Caco-2 (cell line): ENCODE measurements around the gene RAB6C. TPM values are rescaled to one million over a fixed set of nuclear protein-coding genes. Genes with fewer than 3 reads are reported as not detected.
"Not testable (repeated sequence)": the region's sequence is repeated elsewhere in the genome, so short reads cannot be mapped to it uniquely, and the experiment has no call there.

ENCODE experiments used
- Bru-seq: library from RNA; stranded (reverse); fragments of 400-500 nt; gene quantifications from one replicate; lab custom pipeline; 2021; lab: Mats Ljungman, UMichigan
- BruChase-seq, 2 experiments: library from RNA; stranded (reverse); fragments of 400-500 nt; gene quantifications; one replicate each; lab custom pipeline; 2021; lab: Mats Ljungman, UMichigan
- BruUV-seq: library from RNA; stranded (reverse); fragments of 400-500 nt; replicated peaks from 2 replicates; lab custom pipeline; 2021; lab: Mats Ljungman, UMichigan
- CTCF ChIA-PET: fragments of 300-600 bp; sonication (Branson Sonifier 250); formaldehyde crosslinking; loops from one replicate; lab custom pipeline; 2022; ENCODE audit warnings: antibody characterized with exemption; lab: Charles Lee
- POLR2A ChIA-PET: fragments of 300-600 bp; sonication (Branson Sonifier 250); formaldehyde crosslinking; loops from one replicate; lab custom pipeline; 2022; ENCODE audit warnings: antibody characterized with exemption; lab: Charles Lee
- DNase-seq, 2 experiments: peaks; one replicate each; pipeline versions ENCODE4 v3.0.0 to v3.0.0-alpha.2; 2020 to 2022
- H3K27me3 ChIP-seq: replicated peaks from 2 replicates; pipeline ENCODE4 v1.6.0; 2011; ENCODE audit warnings: low read length; ENCODE audit not compliant: control insufficient read depth, insufficient read depth
- H3K36me3 ChIP-seq: 2 replicates; pipeline ENCODE4 v1.5.1; 2011; ENCODE audit warnings: low read length; ENCODE audit not compliant: control insufficient read depth, insufficient read depth
- H3K4me1 ChIP-seq: fragments of 250-450 bp; sonication (Bioruptor Pico); 2 replicates; pipeline ENCODE4 v1.5.1; 2020; ENCODE audit warnings: mild to moderate bottlenecking
- H3K4me3 ChIP-seq: 2 replicates; pipeline ENCODE4 v1.5.1; 2011; ENCODE audit warnings: low read depth, mild to moderate bottlenecking, control low read depth, low read length
- H3K9me3 ChIP-seq: fragments of 250-450 bp; sonication (Bioruptor Pico); 2 replicates; pipeline ENCODE4 v1.5.1; 2020; ENCODE audit warnings: mild to moderate bottlenecking, moderate library complexity
- H3K27ac Mint-ChIP-seq: one replicate; pipeline ENCODE4 v1.8.0; 2022; ENCODE audit warnings: mixed read lengths; ENCODE audit not compliant: unreplicated experiment
- H3K27me3 Mint-ChIP-seq: one replicate; pipeline ENCODE4 v1.8.0; 2022; ENCODE audit warnings: mixed read lengths; ENCODE audit not compliant: insufficient read depth, unreplicated experiment
- H3K36me3 Mint-ChIP-seq: one replicate; pipeline ENCODE4 v1.8.0; 2022; ENCODE audit warnings: mild to moderate bottlenecking, mixed read lengths; ENCODE audit not compliant: insufficient read depth, unreplicated experiment
- H3K4me1 Mint-ChIP-seq: one replicate; pipeline ENCODE4 v1.8.0; 2022; ENCODE audit warnings: low read depth, mixed read lengths; ENCODE audit not compliant: unreplicated experiment
- H3K4me3 Mint-ChIP-seq: one replicate; pipeline ENCODE4 v1.8.0; 2022; ENCODE audit warnings: mild to moderate bottlenecking, moderate library complexity, mixed read lengths; ENCODE audit not compliant: unreplicated experiment
- H3K9me3 Mint-ChIP-seq: one replicate; pipeline ENCODE4 v1.8.0; 2022; ENCODE audit warnings: mixed read lengths; ENCODE audit not compliant: unreplicated experiment
- CTCF ChIP-seq, 2 experiments: fragments of 200-600 bp in 1 of 2; IDR thresholded peaks; 1 replicate in 1 of 2; 2 replicates in 1 of 2; pipeline versions ENCODE4 v1.5.1 to v1.8.0; 2011 to 2022; ENCODE audit warnings: antibody characterized with exemption in 1 of 2, control low read depth in 1 of 2, inconsistent platforms in 1 of 2, low read depth in 1 of 2, low read length in 1 of 2, mild to moderate bottlenecking in 1 of 2, moderate library complexity in 1 of 2; ENCODE audit not compliant: insufficient read depth in 1 of 2, severe bottlenecking in 1 of 2, unreplicated experiment in 1 of 2
- intact Hi-C: fragments of 100-400 bp; cut with micrococcal nuclease; formaldehyde crosslinking; loops from one replicate; pipeline ENCODE4 v1.10.0; 2022; ENCODE audit not compliant: unreplicated experiment
- long read RNA-seq: library from polyadenylated mRNA; stranded (forward); transcript quantifications from one replicate; pipeline ENCODE4 v2.0.0, GENCODE V29; 2022
- total RNA-seq: library from RNA; stranded (reverse); gene quantifications from 2 replicates; pipeline ENCODE4 v1.2.3, GENCODE V29; 2022

The RAB6C gene
- total RNA-seq (not detected in 2 replicates), Bru-seq, nascent RNA (percentile 14 among the genes with signal in this experiment), BruChase-seq, experiment 1, labeled RNA remaining after a 2-hour chase (not detected), BruChase-seq, experiment 2, labeled RNA remaining after a 6-hour chase (not detected)
- long read RNA-seq = 0 reads

- H3K27ac Mint-ChIP-seq, H3K9me3 Mint-ChIP-seq, H3K36me3 Mint-ChIP-seq, CTCF ChIA-PET, H3K27me3 ChIP-seq, BruUV-seq, H3K9me3 ChIP-seq, POLR2A ChIA-PET, H3K36me3 ChIP-seq, H3K4me1 Mint-ChIP-seq, H3K4me1 ChIP-seq, intact Hi-C loops: not testable (repeated sequence)
- peak in 1 of 2 experiments; percentile 12 for DNase-seq
- peak within 1 kb of the TSS; percentile 39 for H3K4me3 Mint-ChIP-seq
- peak within 1 kb of the TSS; percentile 24 for H3K4me3 ChIP-seq
- peaks cover 14% of the 10 kb centered on the region for H3K27me3 Mint-ChIP-seq
Observed at GRCh38 chr2:129979629-129980155, at the start of gene RAB6C. Gene RAB6C (plus strand): TSS chr2:129979666. CDS start chr2:129980116, 450 bp downstream.

- Histone ChIP-seq H3K9me3 (no peaks in the 10 kb centered on the region), H3K4me3 (no peak overlapping the region), H3K27me3 (no peaks in the 10 kb centered on the region), H3K36me3 (no peaks in the 10 kb centered on the region), H3K4me1 (peaks cover 9% of the 10 kb centered on the region)
- Mint-ChIP-seq H3K9me3 (no peaks in the 10 kb centered on the region), H3K4me1 (peaks cover 15% of the 10 kb centered on the region), H3K36me3 (no peaks in the 10 kb centered on the region), H3K4me3 (no peak overlapping the region), H3K27me3 (peaks cover 6% of the 10 kb centered on the region), H3K27ac (no peak overlapping the region)
- no TSS peak for BruUV-seq
- ChIA-PET CTCF (no interaction called here), POLR2A (no interaction called here)
- TF ChIP-seq CTCF (IDR thresholded peaks at IDR 0.05; ENCODE audit: insufficient read depth in 1 of 2, low read depth in 1 of 2, low read length in 1 of 2, severe bottlenecking in 1 of 2, unreplicated experiment in 1 of 2) = no peak
- intact Hi-C loops = no loop called here
- no peak for DNase-seq
Observed at GRCh38 chr2:129930451-129930850, 49.0 kb upstream of the RAB6C start.

- CTCF ChIA-PET, intact Hi-C loops, H3K27me3 Mint-ChIP-seq, H3K4me3 ChIP-seq, H3K9me3 ChIP-seq, H3K9me3 Mint-ChIP-seq, POLR2A ChIA-PET, H3K36me3 Mint-ChIP-seq, H3K4me3 Mint-ChIP-seq, DNase-seq, H3K36me3 ChIP-seq, H3K27me3 ChIP-seq, H3K27ac Mint-ChIP-seq, BruUV-seq: not testable (repeated sequence)
- H3K4me1 ChIP-seq = peaks cover 13% of the 10 kb centered on the region
- H3K4me1 Mint-ChIP-seq = peaks cover 17% of the 10 kb centered on the region
Observed at GRCh38 chr2:129933387-129933786, 46.1 kb upstream of the RAB6C start.

GRCh38 chr2:129934044-129934822, 45.2 kb upstream of the RAB6C start:
- Mint-ChIP-seq H3K4me3 (no peak overlapping the region), H3K27ac (peak overlapping the region; percentile 70), H3K27me3 (no peaks in the 10 kb centered on the region), H3K4me1 (peaks cover 17% of the 10 kb centered on the region), H3K36me3 (no peaks in the 10 kb centered on the region), H3K9me3 (no peaks in the 10 kb centered on the region)
- no peak for DNase-seq
- peaks cover 13% of the 10 kb centered on the region for H3K4me1 ChIP-seq
- ChIA-PET CTCF (no interaction called here), POLR2A (no interaction called here)
- no peaks in the 10 kb centered on the region for H3K36me3 ChIP-seq
- no peaks in the 10 kb centered on the region for H3K9me3 ChIP-seq
- no peak for TF ChIP-seq CTCF (IDR thresholded peaks at IDR 0.05; ENCODE audit: insufficient read depth in 1 of 2, low read depth in 1 of 2, low read length in 1 of 2, severe bottlenecking in 1 of 2, unreplicated experiment in 1 of 2)
- H3K27me3 ChIP-seq = no peaks in the 10 kb centered on the region
- BruUV-seq = no TSS peak
- no peak overlapping the region for H3K4me3 ChIP-seq
- intact Hi-C loops = no loop called here
